NCI-H510A treated with DMSO at 0.1 percent for 48 hours (cell line): ENCODE data around the gene PPP2R2C.

Experiments
- DNase-seq: peaks from one replicate; lab custom pipeline; 2025; lab: John Stamatoyannopoulos, UW

The PPP2R2C gene

GRCh38 chr4:6494431-6495295 is 22.2 kb upstream of the PPP2R2C start:
- DNase-seq: no peak

- DNase-seq: peak; percentile 5
Observed at GRCh38 chr4:6493658-6494304, 21.4 kb upstream of the PPP2R2C start.

- no peak for DNase-seq
Observed at GRCh38 chr4:6492861-6493657, 20.6 kb upstream of the PPP2R2C start.

GRCh38 chr4:6492027-6492590 is 19.7 kb upstream of the PPP2R2C start:
- DNase-seq: no peak

- DNase-seq: no peak
Observed at GRCh38 chr4:6491235-6491634, 18.8 kb upstream of the PPP2R2C start.

GRCh38 chr4:6489927-6490326 is 17.5 kb upstream of the PPP2R2C start:
- no peak for DNase-seq

- DNase-seq: no peak
Observed at GRCh38 chr4:6487466-6487865, 15.1 kb upstream of the PPP2R2C start.

- DNase-seq: no peak
Observed at GRCh38 chr4:6480534-6481088, 8.2 kb upstream of the PPP2R2C start.

- peak; percentile 19 for DNase-seq
Observed at GRCh38 chr4:6478546-6479220, 6.3 kb upstream of the PPP2R2C start.

- DNase-seq: no peak
Observed at GRCh38 chr4:6476893-6477292, 4.5 kb upstream of the PPP2R2C start.

- DNase-seq: no peak
Observed at GRCh38 chr4:6475492-6476020, 3.1 kb upstream of the PPP2R2C start.

- DNase-seq: no peak
Observed at GRCh38 chr4:6474705-6475457, 2.5 kb upstream of the PPP2R2C start.

GRCh38 chr4:6474053-6474568 is 1.7 kb upstream of the PPP2R2C start:
- no peak for DNase-seq

- DNase-seq: no peak
Observed at GRCh38 chr4:6473264-6474052, 1.0 kb upstream of the PPP2R2C start.

- no peak for DNase-seq
Observed at GRCh38 chr4:6472008-6472386, 417 bp downstream of the PPP2R2C start.

GRCh38 chr4:6471307-6472007 is 957 bp downstream of the PPP2R2C start:
- DNase-seq: no peak

GRCh38 chr4:6470502-6471306 is 1.7 kb downstream of the PPP2R2C start:
- DNase-seq: no peak
